Fibroblast of skin of scalp (primary cell): ENCODE data around the gene IGF2. TPM values are rescaled to one million over a fixed set of nuclear protein-coding genes. Genes with fewer than 3 reads are reported as not detected.
"Not testable (repeated sequence)": the region's sequence is repeated elsewhere in the genome, so short reads cannot be mapped to it uniquely, and the experiment has no call there.

ENCODE experiments used
- DNase-seq: peaks from one replicate; pipeline ENCODE4 v3.0.0-alpha.2; 2013
- polyA plus RNA-seq, 2 experiments: library from polyadenylated mRNA; unstranded; fragments of 120-200 nt; gene quantifications; one replicate each; pipeline ENCODE4 v1.2.1, GENCODE V29; 2013; ENCODE audit not compliant: insufficient read length in 2 of 2

The IGF2 gene, protein sequence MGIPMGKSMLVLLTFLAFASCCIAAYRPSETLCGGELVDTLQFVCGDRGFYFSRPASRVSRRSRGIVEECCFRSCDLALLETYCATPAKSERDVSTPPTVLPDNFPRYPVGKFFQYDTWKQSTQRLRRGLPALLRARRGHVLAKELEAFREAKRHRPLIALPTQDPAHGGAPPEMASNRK
- polyA plus RNA-seq (2013, experiment 1 of 2; ENCODE audit: insufficient read length) = 55.5 TPM
- polyA plus RNA-seq (2013, experiment 2 of 2; ENCODE audit: insufficient read length) = 175 TPM

DNA sequence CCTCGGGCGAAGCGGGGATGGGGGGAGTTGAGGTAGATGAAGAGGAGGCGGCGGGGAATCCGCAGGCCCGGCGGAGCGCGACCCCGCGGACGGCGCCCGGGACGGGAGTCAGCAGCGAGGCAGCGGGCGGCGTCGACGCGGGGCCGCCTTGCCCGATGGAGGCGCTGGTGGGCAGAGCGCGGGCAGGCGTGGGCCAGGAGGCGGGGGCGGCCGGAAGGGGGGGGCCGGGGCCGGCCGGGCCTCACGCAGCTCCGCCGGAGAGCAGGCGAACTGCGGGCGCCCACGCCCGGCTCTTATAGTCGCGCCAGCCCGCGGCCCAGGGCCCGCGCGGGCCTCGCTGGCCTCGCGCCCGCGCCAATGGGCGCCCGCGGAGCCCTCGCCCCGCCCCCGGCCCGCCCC lies at the start of gene IGF2:
TSS of gene IGF2 (minus strand) at position 267 of the 399 bp plus-strand sequence. CDS start 3,866 bp downstream, outside the sequence.
- peak; percentile 9 for DNase-seq

DNA sequence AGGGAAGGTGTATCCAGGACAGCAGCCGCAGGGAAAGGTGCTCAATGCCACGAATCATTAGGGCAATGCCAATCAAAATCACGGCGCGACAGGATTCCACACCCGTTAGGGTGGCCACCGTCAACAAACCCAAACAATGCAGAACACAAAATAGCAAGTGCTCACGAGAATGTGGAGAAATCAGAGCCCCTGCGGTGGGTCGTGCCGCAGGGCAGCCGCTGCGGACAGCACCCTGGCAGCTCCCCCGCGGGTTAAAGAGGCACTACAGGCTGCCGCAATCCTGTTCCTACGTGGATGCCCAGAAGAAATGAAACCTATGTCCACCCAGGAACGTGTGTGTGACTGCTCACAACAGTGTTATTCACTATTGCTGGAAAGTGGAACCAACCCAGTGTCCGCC lies 49.6 kb upstream of the IGF2 start:
- no peak for DNase-seq

DNA sequence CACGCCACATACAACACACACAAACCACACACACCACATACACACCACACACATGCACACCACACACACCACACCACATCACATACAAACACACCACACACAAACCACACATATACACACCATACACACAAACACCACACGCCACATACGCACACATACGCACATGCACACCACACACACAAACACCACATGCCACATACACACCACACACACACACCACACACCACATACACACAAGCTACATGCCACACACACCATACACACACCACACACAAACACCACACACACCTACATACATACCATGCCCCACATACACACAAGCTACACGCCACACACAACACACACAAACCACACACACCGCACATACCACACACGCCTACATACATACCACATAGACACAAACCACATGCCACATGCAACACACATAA lies 48.1 kb upstream of the IGF2 start:
- no peak for DNase-seq

DNA sequence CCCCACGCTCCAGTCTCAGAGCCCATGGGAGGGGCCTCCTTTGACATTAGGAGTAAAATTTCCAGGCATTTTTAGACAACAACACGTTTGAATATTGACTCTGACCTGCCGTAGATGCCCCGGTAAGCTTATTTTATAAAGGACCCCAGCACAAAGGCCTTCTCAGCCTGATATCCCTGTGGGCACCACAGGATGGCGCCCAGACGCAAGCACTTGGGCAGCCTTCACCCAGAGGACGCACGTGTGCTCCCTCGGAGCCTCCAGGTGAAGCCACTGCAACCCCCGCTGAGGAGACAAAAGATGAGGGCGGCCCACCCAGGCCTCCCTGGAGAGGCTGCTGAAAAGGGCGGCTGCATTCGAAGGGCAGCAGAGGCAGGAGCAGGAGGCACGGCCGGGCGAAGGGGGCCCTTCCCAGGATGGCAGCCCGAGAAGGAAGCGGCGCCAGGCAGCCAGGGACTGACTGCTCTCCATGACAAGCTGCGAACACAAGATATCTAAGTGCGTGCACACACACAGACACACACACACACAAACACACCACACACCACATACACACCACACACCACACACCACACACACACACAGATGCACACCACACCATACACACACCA lies 47.6 kb upstream of the IGF2 start:
- DNase-seq = peak; percentile 13

DNA sequence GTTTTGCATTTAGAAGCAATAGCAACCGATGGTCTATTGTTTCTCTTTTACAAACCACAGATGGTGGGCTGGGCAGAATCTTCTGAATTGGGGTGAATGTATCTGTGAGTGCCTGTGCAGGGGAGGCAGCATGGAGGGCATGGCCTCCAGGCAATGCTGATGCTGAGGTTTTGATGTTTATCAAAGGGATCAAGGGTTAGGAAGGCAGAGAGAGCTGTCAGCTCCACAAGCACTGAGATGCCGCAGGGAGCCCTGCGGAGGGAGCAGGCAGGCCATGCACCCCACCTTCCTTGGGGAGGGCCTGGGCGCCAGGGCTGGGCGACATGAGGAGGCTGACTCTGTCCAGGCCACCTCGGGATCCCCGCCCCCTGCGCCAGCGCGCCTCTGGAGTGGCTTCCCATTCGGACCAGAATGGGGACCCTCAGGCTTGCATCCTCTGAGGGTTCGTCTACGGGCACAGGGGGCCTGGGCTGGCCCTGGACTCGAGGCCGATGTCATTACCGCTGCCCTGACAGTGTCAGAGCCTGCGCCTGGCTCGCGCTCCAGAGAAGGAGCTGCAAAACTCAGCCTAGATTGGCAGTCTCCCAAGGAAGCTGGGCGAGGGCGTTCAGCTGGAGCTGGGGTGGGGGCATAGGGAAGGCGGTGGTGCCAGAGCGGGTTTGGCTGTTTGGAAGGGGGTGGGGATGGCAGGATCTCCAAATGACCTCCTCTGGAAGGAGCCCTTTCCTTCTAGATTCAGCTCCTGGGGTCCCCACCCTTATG lies 46.3 kb upstream of the IGF2 start:
- no peak for DNase-seq

DNA sequence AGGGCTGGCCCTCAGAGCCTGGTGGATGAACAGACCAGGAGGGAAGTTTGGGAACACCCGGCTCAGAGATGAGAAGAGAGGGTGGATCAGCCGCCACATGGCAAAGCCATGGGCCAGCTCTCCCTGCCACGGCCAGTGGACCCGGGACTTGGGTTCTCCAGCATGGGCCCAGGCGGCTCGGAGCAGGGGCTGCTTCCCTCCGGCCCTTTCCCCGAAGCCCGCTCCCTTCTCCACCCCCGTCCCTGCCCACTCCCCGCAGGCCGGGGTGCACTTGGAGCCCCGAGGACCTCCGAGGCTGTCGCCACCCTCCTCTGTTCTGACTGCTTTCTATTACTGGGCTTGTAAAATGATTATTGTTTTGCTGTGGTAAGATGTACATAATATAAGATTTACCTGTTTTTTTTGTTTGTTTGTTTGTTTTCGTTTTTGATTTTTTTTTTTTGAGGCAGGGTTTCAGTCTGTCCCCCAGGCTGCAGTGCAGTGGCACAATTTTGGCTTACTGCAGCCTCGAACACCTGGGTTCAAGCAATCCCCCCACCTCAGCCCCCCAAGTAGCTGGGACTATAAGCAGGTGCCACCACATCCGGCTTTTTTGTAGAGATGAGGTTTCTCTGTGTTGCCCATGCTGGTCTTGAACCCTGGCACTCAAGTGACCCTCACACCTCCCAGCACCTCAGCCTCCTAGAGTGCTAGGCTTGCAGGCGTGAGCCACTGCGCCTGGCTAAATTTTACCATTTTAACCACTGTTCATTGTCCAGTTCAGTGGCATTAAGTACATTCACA lies 43.7 kb upstream of the IGF2 start:
- no peak for DNase-seq

DNA sequence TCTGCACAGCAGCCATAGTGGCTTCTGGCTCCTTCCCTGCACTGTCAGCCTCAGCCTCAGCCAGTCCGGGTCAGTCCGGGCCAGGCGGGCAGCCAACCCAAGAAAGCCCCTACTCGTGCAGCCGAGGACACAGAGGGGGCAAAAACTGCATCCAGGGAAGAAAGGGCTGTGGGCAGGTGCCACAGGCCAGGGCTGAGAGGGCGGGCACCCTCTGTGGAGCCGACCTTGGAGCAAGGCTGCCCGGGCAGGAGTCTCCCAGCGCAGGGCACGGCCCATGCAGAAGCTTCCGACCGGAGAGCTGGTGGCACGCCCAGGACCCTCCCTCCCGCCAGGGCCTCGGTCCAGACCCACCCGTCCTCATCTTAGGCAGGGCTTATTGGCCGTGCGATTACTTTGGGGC lies 42.9 kb upstream of the IGF2 start:
- no peak for DNase-seq

DNA sequence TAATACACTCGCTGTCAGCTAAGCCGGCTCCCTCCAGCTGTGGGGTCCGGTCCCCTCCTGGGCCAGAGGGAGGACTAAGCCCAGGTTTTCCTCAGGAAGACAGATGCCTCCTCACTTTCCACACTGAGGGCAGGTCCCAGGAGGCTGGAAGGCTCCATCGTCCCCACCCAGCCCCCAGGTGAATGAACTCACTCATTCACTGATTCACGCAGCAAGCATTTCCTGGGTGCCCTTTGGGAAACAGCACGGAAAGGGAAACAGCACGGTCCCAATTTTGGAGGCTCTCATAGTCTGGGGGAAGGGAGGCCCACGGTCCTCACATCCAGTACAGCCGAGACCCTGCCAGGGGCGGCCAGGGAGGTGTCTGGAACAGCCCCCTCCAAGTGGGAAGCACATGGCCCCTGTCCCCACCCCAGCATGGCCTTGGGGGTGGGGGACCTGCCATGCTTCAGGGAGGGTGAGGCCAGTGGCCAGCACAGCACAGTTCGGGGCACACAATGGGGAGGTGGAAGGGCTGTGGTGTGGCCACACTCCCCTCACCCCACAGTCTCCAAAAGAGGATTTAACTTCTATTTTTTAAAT lies 41.7 kb upstream of the IGF2 start:
- DNase-seq = no peak

DNA sequence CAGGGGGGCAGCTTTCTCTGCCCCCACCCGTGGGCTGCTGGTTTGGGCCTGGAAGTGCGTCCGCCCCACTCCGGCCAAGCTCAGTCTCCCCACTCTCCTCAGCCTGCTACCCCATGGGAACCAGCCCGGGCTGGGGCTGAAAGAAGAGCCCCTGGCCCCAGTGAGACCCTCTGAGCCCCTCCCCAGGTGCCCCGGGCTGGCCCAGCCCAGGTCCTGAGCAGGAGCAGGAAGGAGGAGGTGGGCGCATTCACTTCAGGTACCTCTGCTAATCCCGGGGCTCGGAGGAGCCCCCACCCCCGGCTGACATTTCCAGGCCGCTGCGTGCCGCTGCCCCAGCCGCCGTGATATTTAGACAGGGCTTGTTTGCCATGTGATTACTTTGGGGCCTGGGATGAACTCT lies 41.2 kb upstream of the IGF2 start:
- DNase-seq = no peak

DNA sequence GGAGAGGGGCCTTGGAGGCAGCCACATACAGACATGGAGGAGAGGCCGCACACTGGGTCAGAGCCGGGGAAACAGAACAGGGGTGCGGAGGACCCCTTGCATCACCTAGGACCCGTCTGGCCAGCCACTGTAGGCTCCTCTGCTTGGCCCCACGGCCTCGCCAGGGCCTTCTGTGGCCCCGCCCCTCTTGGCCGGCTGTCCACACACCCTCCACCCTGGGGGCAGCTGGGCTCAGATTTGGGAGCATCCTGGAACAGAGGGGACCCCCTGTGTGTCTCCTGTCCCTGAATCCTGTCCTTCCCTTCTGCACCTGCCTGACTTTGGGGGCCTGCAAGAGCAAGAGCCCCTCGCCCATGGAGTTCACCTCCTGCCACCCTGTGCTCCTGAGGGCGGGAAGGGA lies 40.3 kb upstream of the IGF2 start:
- DNase-seq = no peak

DNA sequence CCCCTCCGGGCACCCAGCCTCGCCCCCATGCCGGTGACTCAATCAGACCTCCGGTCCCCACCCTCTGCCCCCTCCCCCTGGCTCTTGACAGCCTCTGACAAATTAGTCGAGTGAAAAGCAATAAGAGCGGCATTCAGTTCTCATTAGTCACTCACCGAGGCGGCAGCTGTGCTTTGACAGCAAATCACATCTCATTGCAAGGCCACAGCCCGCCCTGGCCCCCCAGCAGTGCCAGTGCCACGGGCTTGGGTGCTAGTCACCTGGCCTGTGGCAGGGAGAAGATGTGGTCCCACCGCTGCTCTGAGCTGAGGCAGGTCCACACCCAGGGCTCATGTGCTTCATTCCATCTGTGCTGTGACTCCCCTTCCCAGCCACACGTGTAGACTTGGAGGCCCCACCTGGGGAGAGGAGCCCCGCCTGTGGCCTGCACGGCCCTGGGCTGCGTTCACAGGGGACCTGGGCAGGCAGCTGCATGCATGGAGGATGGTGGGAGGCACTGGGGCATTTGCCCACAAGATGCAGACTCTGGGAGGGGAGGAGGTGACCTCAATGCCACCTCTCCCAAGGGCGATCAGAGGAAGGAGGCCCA lies 39.8 kb upstream of the IGF2 start:
- peak; percentile 66 for DNase-seq

DNA sequence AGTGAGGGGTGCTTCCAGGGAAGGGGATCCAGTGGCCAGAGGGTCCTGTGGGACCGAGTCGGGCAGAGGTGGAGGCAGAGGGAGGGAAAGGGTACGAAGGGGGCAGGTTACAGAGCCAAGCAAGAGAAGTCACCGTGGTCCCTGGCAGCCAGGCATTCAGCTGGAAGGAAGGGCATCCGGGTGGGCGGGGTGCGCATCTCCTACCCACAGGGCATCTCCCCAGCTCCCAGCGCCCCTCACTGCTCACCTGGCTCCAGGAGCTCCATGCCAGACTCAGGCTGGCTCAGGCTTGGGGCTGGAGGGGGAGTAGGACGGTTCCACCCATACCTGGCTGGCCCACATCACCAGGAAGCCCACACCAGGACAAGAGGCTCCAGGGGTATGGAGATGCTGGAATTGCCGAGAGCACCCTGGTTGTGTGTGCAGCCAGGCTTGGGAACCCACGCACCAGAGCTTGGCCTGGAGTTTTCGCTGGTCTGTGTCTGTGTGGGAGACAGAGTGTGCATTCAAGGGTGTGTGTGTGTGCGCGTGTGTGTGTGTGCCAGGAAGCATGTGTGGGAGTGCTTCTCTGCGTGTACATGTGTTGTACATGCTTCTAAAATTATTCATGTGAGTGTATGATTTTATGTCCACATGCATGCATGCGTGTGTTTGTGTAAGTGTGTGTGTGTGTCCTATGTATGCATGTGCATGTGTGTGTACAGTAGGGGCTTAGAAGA lies 39.0 kb upstream of the IGF2 start:
- not testable (repeated sequence) for DNase-seq

DNA sequence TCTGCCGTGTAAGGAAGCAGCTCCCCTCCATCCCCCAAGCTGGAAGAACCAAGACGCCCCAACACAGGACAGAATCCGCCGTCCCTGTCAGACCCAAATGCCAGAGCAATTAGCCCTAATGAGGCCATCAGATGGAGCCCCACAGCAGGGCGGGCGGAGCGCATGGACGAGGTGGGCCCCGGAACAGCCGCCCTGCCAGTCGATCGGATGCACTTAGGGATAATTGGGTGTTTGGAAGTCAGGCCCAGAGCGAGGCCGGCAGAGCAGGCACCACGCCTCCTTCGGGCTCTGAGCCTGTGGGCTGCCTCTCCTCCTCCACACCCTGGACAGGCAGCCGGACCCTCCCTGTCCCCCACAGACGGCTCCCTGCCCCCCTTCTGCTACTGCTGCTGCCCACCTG lies 37.9 kb upstream of the IGF2 start:
- no peak for DNase-seq

DNA sequence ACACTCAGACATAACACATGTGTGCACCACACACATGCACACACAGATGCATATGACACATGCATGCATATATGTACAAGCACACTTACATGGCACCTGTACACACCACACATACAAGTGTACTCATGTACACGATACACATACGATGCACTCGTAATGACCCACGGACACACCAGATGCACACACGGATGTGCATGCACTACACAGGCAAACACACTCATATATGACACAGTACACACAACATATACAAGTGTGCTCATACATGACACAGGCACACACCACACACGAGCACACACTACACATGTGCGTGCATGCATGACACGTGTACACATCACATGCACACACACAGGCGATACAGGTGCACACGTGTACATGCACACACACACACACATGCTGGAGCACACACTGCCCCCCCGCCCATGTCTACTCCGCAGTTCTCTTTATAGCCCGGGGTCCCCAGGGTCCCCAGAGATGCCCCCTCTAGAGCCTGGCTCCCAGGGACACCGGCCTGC lies 37.3 kb upstream of the IGF2 start:
- DNase-seq = no peak

DNA sequence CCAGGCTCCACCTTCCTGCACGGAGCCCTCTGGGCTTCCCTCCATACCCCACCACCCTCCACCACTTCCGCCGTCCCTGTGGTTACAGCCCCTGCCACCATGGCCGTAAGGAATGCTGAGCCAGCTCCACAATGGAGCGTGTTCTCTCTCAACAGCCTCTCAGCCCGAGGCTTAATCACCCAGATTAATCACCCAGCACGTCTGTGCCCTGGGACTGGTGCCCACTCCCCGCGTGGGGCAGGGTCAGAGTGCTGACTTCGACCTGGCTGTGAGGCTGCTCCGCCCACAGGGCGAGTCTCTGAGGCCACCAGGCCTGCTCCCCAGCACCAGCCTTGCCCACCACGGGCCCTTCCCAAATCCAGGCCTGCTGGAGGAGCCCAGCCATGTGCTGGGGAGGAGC lies 36.5 kb upstream of the IGF2 start:
- peak; percentile 75 for DNase-seq

DNA sequence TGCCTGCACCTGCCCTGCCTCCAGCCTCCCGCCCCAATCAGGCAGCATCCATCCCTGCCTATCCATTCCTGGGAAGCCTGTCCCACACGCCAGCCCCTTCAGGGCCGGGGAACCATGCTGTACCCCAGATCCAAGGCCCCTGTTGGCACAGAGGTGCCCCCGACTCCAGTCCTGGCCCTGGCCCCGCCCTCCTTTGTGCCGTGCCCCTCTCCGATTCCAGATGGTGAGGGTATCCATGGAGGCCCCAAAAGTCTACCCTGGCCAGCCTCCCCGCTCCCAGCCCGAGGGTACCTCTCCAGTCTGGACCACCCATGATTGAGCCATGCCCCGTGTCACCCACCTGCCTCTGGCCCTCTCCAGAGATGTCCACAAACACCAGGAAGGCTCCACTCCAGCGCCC lies 35.2 kb upstream of the IGF2 start:
- DNase-seq = no peak

DNA sequence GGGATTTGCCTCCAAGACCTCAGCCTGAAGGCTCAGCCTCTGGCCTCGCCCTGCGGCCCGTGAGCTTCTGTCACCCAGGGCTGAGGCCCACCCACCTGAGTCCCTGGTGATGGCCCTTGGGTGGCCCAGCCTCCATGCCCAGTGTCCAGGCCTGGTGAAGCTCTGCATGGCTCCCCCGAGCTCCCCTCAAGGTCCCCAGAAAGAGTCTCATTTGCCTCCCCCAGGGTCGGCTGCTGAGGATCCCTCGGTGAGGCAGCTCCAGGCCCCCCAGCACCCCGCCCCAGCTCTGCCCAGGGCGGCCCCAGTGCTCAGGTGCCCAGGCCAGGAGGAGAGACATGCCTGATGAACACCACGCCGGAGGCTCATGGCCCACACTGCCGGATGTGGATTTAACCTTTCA lies 34.6 kb upstream of the IGF2 start:
- DNase-seq = no peak

DNA sequence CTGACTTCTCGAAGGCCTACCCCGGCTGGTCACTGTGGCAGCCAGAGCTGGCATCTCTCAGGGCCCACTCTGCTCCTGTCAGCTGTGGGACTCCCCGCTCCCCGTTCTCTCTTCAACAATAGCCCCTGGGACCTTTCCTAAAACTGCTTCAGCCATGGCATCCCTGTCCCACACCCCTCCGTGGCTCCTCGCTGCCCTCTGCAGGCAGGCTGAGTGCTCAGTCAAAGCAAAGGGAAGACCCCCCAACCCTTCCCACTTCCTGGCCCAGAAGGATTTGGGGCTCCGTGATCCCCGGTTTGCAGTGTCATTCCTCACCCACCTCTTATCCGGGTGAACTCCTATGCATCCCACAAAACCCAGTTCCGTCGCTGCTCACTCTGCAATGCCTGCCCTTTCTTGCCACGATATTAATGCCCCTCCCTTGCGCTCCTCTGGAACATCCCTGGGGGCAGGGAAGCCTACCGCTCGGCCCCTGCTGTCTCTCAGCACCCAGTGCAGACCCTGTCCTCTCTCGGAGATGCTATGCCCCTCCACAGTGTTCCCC lies 34.0 kb upstream of the IGF2 start:
- no peak for DNase-seq

DNA sequence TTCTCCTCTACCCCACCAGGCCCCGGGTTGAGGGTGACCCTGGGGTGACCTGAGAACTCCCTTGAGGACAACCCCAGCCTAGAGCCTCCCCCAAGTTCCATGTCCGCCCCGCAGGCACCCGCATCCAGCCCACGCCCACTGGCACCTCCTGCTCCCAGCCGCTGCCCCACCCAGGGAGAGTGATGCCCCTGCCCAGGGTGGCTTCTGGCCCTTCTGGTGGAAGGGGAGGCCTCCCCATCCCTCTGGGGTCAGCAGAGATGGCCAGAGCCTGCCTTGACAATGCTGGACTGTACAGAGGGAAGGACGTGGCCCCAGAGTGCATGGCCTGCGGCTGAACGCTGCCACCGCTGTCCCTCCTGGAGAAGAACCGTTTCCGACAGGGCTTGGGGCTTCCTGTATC lies 33.5 kb upstream of the IGF2 start:
- DNase-seq = no peak

DNA sequence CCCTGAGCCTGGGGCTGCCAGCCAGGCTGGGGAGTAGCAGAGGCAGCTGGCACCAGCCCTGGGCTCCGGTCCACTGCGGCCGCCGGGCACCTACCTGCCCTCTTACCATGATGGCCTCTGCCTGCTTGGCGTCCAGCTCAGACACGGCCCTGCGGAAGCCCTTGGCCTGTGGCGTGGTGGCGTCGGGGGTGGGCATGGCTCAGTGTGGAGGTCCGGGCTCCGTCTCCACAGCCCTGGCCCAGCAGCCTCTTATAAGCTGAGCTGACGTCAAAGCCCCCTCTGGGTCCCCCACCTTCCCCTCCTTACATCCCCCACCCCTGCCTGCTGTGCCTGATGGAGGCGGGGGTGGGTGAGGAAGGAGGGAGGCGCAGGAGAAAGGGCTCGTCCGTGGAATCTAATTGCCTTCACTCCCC lies 32.4 kb upstream of the IGF2 start, which contains the start of gene TH:
TSS of gene TH (minus strand) at position 225 of the 413 bp plus-strand sequence. CDS start at position 196, 29 bp downstream.
- DNase-seq = no peak
